GM21360 (cell line): ENCODE data around the gene PCDHA6.
"Not testable (repeated sequence)": the region's sequence is repeated elsewhere in the genome, so short reads cannot be mapped to it uniquely, and the experiment has no call there.

Experiments used
- ATAC-seq: cut with Tn5 transposase; IDR thresholded peaks from one replicate; pipeline ENCODE4 v1.9.1; 2021; ENCODE audit warnings: mild to moderate bottlenecking, moderate library complexity; ENCODE audit not compliant: unreplicated experiment

PCDHA6 gene, protein sequence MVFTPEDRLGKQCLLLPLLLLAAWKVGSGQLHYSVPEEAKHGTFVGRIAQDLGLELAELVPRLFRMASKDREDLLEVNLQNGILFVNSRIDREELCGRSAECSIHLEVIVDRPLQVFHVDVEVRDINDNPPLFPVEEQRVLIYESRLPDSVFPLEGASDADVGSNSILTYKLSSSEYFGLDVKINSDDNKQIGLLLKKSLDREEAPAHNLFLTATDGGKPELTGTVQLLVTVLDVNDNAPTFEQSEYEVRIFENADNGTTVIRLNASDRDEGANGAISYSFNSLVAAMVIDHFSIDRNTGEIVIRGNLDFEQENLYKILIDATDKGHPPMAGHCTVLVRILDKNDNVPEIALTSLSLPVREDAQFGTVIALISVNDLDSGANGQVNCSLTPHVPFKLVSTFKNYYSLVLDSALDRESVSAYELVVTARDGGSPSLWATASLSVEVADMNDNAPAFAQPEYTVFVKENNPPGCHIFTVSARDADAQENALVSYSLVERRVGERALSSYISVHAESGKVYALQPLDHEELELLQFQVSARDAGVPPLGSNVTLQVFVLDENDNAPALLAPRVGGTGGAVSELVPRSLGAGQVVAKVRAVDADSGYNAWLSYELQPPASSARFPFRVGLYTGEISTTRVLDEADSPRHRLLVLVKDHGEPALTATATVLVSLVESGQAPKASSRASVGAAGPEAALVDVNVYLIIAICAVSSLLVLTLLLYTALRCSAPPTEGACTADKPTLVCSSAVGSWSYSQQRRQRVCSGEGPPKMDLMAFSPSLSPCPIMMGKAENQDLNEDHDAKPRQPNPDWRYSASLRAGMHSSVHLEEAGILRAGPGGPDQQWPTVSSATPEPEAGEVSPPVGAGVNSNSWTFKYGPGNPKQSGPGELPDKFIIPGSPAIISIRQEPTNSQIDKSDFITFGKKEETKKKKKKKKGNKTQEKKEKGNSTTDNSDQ

DNA sequence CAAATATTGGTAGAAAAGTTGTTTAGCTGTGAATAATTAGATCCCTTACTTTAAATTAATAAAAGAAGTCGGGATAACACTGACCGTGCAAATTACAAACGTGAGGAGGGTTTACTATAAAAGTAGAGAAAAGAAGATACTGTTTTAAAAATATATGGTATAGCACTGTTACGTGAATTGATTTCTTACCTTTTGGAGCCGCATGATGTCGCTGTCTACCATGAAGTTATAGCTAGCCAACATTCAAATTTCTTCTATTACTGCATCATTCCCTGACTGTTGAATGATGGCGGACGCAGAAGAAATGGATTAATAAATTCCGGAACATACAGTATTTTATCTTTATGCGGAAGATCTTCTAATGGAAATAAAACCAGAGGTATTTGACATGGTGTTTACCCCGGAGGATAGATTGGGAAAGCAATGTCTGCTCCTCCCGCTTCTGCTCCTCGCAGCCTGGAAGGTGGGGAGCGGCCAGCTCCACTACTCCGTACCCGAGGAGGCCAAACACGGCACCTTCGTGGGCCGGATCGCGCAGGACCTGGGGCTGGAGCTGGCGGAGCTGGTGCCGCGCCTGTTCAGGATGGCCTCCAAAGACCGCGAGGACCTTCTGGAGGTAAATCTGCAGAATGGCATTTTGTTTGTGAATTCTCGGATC, at the start of gene PCDHA6:
Gene PCDHA6 (plus strand): TSS at position 257 of the 658 bp plus-strand sequence. CDS start 132 bp downstream, at position 389.
- no peak for ATAC-seq

GRCh38 chr5:140780512-140780911, 47.2 kb upstream of the PCDHA6 start:
- ATAC-seq, result no peak

- no peak for ATAC-seq
Measured at GRCh38 chr5:140785905-140786686, 41.7 kb upstream of the PCDHA6 start, which contains the start of gene PCDHA1. Gene PCDHA1 (plus strand): TSS chr5:140786140.

- not testable (repeated sequence) for ATAC-seq
Measured at GRCh38 chr5:140787422-140787821, 40.3 kb upstream of the PCDHA6 start.

DNA sequence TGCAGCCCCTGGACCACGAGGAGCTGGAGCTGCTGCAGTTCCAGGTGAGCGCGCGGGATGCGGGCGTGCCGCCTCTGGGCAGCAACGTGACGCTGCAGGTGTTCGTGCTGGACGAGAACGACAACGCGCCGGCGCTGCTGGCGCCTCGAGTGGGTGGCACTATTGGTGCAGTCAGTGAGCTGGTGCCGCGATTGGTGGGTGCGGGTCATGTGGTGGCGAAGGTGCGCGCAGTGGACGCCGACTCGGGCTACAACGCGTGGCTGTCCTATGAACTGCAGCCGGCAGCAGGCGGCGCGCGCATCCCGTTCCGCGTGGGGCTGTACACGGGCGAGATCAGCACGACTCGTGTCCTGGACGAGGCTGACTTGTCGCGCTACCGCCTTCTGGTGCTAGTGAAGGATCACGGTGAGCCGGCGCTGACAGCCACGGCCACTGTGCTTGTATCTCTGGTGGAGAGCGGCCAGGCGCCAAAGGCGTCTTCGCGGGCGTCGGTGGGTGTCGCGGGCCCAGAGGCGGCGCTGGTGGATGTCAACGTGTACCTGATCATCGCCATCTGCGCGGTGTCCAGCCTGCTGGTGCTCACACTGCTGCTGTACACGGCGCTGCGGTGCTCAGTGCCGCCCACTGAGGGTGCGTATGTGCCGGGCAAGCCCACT, 39.8 kb upstream of the PCDHA6 start:
- not testable (repeated sequence) for ATAC-seq

GRCh38 chr5:140791089-140791488, 36.7 kb upstream of the PCDHA6 start:
- no peak for ATAC-seq

DNA sequence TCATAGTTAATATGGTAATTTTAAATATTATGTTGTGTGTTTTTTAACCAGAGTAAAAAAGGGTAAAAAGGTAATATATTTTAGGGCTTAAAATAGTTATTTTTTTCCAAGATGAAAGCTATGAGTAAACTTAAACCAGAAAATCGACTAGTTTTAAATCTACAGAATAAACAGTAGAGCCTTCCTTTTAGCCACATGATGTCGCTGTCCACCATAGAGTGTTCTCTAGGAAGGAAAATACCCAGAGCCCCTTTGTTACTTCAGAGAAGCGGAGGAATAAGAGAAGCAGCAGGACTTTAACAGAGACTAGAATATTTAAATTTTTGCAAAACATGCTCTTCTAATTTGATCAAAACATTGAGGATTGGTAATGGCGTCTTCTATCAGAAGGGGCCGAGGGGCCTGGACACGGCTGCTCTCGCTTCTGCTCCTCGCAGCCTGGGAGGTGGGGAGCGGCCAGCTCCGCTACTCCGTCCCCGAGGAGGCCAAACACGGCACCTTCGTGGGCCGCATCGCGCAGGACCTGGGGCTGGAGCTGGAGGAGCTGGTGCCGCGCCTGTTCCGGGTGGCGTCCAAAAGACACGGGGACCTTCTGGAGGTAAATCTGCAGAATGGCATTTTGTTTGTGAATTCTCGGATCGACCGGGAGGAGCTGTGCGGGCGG, 33.0 kb upstream of the PCDHA6 start, which contains the start of gene PCDHA2:
Gene PCDHA2 (plus strand): TSS at position 258 of the 664 bp plus-strand sequence.
- ATAC-seq, result no peak

- ATAC-seq, result no peak
Measured at GRCh38 chr5:140795259-140795641, 32.5 kb upstream of the PCDHA6 start.

GRCh38 chr5:140796072-140796717, 31.6 kb upstream of the PCDHA6 start:
- not testable (repeated sequence) for ATAC-seq

GRCh38 chr5:140796718-140797095, 31.1 kb upstream of the PCDHA6 start:
- no peak for ATAC-seq

DNA sequence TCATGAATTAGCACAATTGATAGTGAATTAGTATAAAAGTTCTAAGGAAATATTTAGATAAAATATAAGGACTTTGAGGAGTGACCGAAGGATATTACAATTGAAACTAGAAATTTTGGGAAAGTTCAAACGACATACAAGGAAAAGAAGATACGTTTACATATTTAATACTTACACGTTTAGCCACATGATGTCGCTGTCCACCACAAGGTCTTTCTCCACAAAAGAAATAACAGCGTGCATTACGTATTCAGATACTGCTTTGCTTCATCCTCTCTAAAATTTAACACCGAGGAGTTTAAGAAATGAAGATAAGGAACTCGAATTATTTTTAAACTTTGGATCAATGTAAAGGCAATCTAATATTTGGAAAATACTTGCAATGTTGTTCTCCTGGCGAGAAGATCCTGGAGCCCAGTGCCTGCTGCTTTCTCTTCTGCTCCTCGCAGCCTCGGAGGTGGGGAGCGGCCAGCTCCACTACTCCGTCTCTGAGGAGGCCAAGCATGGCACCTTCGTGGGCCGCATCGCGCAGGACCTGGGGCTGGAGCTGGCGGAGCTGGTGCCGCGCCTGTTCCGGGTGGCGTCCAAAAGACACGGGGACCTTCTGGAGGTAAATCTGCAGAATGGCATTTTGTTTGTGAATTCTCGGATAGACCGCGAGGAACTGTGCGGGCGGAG, 26.8 kb upstream of the PCDHA6 start, which contains the start of gene PCDHA3:
Gene PCDHA3 (plus strand): TSS at position 242 of the 678 bp plus-strand sequence.
- no peak for ATAC-seq

DNA sequence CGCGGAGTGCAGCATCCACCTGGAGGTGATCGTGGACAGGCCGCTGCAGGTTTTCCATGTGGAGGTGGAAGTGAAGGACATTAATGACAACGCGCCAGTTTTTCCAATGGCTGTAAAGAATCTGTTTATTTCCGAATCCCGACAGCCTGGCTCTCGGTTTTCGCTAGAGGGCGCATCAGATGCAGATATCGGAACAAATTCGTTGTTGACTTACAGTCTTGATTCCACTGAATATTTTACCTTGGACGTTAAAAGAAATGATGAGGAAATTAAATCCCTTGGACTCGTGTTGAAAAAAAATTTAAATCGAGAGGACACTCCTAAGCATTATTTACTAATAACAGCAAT, 26.3 kb upstream of the PCDHA6 start:
- no peak for ATAC-seq

DNA sequence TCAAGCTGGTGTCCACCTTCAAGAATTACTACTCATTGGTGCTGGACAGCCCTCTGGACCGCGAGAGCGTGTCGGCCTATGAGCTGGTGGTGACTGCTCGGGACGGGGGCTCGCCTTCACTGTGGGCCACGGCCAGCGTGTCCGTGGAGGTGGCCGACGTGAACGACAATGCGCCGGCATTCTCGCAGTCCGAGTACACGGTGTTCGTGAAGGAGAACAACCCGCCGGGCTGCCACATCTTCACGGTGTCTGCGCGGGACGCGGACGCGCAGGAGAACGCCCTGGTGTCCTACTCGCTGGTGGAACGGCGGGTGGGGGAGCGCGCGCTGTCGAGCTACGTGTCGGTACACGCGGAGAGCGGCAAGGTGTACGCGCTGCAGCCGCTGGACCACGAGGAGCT, 25.4 kb upstream of the PCDHA6 start:
- not testable (repeated sequence) for ATAC-seq

DNA sequence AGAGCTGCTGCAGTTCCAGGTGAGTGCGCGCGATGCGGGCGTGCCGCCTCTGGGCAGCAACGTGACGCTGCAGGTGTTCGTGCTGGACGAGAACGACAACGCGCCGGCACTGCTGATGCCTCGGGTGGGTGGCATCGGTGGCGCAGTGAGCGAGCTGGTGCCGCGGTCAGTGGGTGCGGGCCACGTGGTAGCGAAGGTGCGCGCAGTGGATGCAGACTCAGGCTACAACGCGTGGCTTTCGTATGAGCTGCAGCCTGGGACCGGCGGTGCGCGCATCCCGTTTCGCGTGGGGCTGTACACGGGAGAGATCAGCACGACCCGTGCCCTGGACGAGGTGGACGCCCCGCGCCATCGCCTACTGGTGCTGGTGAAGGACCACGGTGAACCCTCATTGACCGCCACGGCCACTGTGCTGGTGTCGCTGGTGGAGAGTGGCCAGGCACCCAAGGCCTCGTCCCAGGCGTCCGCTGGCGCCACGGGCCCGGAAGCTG, 24.9 kb upstream of the PCDHA6 start:
- no peak for ATAC-seq

DNA sequence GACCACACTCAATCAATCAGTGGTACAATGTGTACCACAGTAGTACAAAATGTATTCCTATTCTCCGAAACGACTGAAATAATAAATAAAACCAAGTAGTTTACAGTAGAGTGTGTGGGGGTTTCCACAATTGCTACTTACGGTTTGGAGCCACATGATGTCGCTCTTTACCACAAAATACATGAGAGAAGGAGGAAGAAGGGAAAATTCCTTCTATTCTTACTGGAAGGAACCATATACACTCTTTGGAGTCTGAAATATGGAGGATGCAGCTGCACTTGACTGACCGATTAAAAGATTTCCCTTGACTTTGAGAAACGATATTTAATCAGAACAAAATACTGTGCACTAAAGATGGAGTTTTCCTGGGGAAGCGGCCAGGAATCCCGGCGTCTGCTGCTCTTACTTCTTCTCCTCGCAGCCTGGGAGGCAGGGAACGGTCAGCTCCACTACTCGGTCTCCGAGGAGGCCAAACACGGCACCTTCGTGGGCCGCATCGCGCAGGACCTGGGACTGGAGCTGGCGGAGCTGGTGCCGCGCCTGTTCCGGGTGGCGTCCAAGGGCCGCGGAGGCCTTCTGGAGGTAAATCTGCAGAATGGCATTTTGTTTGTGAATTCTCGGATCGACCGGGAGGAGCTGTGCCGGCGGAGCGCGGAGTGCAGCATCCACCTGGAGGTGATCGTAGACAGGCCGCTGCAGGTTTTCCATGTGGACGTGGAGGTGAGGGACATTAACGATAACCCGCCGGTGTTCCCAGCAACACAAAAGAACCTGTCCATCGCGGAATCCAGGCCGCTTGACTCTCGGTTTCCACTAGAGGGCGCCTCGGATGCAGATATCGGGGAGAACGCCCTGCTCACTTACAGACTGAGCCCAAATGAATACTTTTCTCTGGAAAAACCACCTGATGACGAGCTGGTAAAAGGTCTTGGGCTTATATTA, 20.7 kb upstream of the PCDHA6 start, which contains the start of gene PCDHA4:
Gene PCDHA4 (plus strand): TSS at position 235 of the 942 bp plus-strand sequence.
- no peak for ATAC-seq

- ATAC-seq, result not testable (repeated sequence)
Measured at GRCh38 chr5:140808241-140808888, 19.4 kb upstream of the PCDHA6 start.
